Hematopoietic multipotent progenitor cell (in vitro differentiated cells): ENCODE results near the gene DBN1. TPM values are rescaled to one million over a fixed set of nuclear protein-coding genes. Genes with fewer than 3 reads are reported as not detected.
"Not testable (repeated sequence)": the region's sequence is repeated elsewhere in the genome, so short reads cannot be mapped to it uniquely, and the experiment has no call there.

Source experiments
- DNase-seq, 3 donors: peaks; one replicate each; pipeline ENCODE4 v3.0.0-alpha.2; 2011 to 2015; ENCODE audit warnings: low read depth in 2 of 3, low spot score in 2 of 3
- total RNA-seq: library from RNA; depleted of rRNA; stranded (reverse); fragments of >200 nt; gene quantifications from one replicate; pipeline ENCODE4 v1.2.3, GENCODE V29; 2012

The DBN1 gene
- total RNA-seq, 1 donor, result 28.5 TPM

DNA sequence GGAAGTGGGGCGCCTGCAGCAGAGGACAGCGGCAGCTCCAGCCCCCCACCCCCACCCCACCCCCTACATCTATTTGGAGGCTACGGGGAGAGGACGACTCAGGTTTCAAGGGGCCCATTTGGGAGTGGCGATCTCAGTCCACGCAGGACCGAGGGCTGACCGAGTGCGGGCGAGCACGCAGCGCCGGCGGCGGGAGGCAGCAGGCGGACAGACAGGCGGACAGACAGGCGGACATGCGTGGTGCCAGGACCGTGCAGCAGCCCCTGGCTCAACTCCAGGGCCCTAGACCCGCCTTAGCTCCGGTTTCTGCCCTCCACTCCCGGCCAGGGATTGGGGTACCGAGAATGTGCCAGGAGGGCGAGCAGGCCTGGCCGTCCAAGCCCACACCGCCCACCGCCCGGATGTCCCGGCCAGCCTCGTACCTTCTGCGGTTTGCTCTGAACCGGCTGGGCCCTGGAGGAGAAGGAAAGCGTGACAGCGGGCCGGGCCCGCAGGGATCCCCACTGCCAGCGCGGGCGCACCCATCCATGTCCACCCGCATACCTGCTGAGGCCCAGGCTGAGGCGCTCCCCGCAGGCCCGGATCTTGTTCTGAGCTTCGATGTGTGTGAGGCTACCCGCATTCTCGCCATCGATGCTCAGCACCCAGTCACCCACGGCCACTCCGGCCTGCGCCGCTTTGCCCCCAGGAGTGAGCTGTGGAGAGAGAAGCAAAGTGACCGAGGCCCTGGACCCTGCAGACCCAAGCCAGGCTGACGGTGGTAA is 18.7 kb upstream of the DBN1 start:
- DNase-seq, result no peak

DNA sequence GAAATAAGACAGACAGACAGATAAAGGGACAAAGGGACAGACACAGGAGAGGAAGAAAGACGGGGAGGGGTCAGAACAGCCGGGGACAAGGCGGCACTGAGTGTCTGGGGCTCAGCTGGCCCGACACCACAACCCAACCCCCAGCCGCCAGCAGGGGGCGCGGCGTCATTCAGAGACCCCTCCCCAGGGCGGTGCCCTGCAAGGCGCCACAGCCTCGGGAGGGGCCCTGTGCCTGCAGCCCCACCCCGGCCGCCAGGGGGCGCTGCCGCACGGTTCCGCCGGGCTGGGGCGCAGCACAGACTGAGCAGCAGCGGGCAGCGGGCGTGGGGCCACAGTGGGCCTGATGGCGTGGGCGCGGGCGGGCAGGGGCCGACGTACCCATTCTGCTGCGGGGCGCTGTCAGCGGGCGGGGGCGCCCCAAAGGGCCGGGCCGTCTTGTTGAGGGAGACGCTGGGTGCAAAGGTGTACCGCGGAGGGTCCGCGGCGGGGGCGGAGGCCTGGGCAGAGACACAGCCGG is 18.1 kb upstream of the DBN1 start:
- DNase-seq, result no peak

DNA sequence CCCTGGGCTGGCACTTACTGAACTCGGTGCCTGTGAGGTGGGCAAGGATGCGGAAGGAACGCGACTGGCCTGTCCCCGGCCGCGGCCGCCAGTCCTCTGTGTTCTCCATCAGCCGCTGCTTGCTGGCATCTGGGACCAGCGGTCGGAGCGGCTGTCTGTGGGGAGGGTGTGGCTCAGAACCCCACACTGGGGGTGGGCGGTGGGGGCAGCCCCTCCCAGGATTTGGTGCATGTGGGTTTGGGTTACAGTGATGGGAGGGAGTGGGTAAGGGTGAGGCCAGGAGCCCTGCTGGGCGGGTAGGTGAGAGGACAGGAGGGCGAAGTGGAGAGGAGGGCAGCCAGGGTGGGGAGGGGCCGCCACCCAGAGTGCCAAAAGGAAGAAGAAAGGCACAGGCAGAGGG is 17.6 kb upstream of the DBN1 start:
- DNase-seq, result no peak

DNA sequence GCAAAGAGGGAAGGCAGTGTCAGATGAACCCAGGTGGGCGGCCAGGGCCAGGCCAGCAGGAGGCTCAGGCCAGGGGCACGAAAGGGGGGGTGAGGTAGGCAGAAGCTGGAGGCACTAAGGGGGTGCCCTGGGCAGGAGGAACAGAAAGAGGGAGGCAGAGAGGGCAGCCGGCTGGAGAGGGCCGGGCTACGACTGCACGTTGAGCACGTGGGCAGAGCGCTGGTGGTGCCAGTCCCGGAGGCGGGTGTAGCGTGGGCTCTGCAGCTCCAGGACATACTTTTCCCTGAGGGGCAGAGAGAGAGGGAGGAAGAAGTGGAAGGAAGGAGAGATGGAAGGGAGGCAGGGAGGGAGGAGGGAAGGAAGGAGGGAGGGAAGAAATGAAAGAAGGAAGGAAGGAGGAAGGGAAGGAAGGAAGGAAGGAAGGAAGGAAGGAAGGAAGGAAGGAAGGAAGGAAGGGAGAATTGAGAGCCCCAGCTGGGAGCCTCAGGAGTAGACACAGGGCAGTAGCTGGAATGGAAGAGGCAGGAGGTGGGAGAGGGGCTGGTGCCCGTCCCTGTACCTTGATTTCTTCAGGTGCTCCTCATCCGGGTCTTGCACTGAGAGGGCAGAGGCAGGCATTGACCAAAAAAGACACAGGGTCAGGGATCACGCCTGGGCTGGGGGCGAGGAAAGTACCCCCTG is 17.0 kb upstream of the DBN1 start:
- DNase-seq, result no peak

DNA sequence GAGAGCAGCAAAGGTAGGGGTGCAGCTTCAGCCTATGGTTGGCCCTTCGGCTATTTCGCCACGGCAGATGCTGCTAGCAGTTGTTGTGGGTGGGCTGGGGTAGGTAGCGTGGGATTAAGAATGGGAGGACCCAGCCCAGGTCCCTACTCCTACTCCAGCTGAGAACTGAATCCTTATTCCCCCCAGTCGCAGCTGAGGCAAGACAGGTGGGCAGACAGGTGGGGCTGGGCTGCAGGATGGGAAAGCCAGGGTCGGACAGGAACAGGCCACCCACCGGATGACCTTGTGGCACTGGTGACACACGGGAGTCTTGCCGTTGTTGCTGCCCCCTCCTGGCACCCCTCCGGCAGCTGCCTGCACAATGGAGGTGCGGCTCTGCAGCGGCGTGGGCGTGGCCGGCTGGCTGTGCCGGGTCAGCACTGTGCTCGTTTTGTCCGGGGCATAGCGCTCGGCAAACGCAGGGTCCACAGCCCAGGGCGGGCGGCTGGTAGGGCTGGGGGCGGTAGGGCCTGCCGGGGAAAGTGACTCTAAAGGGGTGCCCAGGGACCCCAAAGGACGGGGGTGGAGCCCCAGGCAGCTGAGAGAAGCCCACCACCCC is 15.8 kb upstream of the DBN1 start:
- no peak for DNase-seq

DNA sequence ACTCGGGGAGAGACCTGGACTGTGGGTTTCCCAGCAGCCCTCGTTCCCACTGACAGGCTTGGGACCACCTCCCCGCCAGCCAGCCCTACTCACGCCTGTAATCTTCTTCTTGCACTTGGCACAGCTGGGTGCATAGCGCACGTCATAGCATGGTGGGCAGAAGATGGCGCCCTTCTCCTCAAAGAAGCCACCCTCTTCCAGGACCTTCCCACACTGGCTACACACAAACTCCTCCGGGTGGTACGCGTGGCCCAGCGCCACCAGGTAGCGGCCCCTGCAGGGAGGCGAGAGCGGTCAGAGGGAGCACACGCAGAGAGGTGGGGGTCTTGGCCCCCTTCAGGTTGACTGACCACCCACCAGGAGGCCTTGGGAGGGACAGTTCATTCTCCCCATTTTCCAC is 14.5 kb upstream of the DBN1 start:
- DNase-seq, result no peak

DNA sequence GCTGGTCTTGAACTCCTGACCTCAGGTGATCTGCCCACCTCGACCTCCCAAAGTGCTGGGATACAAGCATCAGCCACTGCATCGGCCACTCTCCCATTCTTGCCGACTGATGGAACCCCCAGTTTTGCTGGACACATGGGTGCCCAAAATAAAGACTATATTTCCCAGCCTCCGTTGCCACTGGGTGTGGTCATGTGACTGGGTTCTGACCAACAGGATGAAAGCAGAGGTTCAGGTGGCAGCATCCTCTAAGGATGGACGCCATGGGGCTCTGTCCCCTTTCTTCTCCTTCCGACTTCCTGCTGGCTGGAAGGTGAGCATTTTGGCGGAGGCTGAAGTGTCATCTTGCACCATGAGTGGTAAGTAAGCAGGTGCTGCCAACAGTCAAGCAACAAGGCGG is 13.7 kb upstream of the DBN1 start:
- no peak for DNase-seq

DNA sequence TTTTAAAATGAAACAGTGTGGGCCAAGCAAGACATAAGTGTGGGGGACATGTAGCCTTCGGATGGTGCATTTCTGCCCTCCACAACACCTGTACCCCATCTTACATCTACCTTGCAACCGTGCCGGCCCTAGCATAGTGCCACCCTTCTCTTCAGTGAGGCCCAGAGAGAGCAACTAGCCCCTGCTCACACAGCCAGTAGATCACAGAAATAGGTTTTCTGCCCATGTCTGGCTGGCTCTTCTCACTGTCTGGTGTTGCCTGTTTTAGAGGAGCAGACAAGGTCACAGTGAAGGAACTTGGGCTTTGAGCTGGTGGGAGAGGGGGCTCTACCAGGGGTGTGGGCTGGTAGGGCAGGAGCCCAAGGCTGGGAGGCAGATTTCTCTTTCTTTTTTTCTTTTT is 12.8 kb upstream of the DBN1 start:
- no peak for DNase-seq

DNA sequence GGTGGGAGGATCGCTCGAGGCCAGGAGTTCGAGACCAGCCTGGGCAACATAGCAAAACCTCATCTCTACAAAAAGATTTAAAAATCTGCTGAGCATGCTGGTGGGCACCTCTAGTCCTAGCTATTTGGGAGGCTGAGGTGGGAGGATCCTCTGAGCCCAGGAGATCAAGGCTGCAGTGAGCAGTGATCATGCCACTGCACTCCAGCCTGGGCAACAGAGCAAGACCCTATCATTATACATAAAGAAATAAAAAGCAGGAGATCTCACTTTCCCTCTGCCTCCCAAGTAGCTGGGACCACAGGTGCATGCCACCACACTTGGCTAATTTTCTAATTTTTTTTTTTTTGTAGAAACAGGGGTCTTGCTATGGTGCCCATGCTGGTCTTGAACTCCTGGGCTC is 12.3 kb upstream of the DBN1 start:
- DNase-seq, result not testable (repeated sequence)

DNA sequence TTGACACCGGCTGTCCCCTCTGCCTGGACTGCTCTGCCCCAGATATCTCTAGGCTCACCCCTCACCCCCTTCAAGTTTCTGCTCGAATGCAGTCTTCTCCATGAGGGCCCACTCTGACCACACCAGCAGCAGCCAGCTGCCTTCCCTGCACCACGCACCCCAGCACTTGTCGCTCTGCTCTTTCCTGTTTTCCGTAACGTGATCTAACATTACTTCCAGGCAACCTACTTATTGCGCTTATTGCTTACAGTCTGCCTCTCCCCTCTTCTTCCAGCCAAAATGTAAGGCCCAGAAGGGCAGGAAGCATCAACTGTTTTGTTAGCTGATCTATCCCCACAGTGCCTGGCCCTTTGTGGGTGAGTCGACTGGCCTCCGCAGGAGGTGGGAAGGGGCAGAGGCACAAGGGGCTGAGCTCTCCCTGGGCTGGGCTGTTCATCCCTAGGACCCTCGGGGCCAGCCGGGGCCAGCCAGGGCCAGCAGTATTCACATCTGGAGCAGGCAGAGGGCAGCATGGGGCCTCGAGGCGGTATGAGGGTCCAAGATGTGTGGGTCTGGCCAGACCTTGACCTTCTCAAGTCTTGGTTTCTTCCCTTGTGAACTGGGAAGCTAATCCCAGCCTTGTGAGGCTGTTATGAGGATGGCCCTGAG is 11.6 kb upstream of the DBN1 start:
- no peak for DNase-seq

DNA sequence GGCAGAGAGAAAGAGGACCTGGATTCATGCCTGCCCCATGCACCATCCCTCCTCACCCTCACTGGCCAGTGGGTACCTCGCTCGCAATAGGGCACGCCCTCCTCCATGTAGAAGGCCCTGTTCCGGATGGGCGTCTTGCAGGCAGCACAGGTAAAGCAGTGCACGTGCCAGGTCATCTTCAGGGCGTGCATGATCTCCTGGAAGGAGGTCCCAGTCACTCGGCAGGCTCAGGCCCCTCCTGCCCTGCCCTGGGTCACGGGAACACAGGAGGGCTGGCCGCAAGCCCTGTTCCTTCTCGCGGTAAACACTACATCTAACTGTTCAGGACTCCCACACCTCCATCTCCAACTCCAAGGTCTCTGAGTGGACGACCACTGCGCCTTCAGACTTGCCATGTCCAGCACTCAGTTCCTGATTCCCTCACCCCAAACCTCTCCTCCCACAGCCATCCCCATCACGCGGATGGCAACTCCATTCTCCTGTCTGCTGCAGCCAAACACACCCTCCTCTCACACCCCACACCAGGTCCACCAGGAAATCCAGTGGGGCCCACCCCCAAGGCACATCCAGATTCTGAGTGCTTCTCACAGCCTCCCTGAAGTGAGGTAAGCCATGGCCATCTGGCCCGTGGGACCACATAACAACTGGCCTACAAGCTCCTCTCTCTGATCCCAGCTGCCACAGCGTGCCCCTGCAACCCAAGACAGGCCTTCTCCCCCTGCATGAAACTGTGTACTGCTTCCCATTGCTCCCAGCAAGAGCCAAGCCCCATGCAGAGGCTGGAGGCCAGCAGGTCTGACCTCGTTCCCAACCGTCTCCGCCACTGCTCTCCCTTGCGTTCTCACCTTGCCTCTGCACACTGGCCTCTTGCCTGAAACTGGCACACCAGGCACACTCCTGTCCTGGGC is 10.8 kb upstream of the DBN1 start:
- no peak for DNase-seq

DNA sequence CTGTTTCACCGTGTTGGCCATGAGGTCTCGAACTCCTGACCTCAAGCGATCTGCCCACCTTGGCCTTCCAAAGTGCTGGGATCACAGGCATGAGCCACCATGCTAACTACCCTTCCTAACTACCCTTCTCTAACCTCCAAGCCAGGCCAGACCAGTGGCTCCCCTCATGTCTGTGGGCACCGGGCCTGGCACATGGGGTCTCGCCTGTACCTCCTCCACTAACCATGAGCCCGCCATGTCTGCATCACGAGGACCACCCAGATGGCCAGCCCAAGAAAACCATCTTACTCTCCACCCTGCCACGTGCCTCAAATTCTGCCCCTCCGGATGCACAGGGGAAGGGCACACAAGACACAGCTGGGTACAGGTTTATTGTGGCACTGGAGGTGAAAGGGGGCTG is 9.6 kb upstream of the DBN1 start:
- DNase-seq, result no peak

DNA sequence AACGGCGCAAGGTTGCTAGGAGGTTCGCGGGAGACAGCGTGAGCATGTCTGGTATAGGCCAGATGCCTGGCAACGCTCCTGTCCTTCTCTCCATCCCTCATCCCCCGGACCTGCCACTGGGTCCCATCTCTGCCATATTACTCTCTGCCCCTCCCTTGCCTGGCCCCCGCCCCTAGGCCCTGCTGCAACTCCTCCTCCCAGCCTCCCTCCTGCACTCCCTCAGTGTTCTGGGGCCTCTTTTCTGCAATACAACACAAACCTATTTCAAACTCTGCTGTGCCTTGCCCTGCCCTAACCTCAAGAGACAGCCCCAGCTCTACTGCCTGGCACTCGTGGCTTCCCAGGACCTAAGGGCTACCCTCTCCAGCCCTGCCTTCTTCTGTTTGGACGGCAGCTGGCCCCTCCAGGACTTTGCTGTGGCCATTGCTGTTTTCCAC is 8.9 kb upstream of the DBN1 start:
- no peak for DNase-seq

DNA sequence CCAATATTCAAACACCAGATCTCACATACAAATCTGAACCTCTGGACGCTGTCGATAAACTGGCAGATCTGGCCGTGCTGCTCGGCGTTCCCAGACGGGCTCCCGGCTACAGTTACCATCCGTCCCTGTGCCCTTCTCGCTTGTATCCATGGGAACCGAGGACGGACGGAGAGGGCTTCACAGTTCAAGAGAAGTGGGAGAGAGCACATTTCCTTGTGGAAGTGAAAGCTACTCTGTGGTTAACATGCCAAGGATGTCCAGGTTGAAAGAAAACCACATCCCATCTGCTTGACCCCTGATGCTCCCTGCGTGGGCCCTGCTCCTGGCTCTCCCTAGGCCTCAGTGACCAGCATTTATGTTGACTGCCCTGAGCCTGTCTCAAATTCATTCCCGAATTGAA is 6.3 kb upstream of the DBN1 start:
- DNase-seq, result no peak

DNA sequence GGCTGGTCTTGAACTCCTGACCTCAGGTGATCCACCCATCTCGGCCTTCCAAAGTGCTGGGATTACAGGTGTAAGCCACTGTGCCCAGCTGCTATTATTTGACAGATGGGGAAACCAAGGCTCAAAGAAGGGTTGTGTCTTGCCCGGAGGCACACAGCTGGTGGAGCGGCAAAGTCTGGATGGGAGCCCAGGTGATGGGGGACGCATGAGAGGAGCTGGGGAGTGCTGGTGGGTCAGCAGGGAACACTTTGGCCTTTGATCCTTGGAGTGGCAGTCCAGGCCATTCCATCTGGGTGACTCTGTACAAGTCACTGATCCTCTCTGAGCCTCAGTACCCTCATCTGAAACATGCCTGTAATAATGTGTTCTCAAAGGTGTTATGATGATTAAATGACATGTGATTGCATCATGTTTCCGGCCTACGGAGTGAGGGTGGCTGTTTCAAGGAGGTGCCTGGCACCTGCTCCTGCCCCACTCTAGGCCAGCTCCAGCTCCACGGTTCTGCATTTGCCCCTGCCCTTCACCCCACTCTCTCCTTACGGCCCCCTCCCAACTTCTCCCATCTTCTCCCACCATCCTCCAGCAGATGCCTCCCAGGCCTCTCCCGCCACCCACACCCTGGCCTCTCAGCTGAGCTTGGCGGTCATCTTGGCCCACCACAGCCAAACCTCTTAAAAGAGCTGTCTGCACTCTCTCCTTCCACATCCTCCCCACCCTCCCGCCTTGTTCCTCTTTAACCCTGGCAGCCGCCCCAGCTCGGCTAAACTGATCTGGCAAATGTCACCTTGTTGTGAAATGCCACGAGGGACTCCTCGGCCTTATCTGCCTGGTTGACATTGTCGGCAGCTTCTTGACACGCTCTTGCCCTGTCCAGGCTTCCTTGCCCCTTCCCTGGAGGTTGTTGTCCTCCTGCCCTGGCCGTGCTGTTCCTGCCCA is 5.5 kb upstream of the DBN1 start:
- peak in 2 of 3 donors; percentile 75 to 83 for DNase-seq

DNA sequence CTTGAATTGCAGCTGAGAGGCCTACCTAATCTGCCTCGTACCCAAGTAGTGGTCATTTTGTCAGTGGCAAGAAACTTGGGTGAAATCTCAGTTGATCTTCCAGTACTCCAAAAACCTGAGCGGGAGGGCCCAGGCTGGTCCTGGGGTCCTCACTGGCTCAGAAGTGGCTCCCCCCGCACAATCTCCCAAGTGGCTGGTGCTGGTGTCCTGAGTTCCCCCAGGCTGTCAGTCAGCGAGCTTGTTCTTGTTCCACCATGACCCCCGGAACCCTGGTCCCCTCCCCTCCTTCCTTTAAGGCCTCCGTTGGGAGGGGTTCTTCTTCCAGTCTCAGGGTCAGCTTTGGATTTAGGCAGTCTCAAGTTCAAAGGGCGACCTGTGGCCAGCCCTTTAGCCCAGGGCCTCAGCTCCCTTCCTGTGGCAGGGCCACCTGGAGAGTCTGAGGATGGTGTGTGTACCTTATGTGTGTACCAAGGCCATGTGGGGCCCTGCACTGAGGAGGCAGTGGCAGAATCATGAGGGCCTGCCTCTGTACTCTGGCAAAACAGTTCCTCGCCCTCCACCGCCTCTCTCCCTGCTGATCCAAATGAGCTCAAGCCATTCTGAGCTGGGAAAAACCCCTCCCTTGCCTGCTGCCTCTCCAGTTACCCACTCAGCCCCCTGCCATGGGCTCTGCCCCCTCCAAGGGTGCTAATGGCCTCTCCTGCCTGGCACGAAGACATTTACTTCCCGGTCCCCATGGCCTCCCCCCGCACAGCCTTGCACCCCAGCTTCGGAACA is 4.5 kb upstream of the DBN1 start:
- no peak for DNase-seq

DNA sequence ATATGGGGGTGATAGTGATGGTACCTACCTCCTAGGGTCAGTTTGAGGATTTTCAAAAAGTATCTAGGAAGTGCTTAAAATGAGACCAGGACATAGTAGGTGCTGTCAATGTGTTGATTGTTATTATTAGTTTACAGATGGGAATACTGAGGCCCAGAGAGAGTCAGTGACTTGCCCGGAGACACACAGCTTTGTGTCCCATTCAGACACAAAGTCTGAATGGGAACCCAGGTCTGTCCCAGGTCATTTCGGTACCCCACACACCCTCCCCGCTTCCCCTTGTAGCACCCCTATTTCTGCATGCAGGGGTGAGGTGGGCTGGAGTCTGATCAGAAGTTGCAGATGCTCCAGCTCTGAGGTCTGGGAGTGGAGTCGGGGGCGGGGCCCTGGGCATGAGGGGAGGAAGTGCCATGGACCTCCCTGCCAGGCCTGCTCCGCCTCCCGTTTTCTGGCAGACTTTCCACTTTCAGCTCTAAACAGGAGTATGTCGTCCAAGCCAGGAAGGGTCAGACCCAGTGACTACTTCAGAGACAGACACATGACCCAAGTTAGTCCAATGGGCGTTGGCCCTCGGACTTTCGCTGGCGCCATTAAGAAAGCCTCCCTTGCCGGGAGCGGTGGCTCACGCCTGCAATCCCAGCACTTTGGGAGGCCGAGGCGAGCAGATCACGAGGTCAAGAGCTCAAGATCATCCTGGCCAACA is 3.2 kb upstream of the DBN1 start:
- DNase-seq, result no peak
